DND-41 (cell line): ENCODE data around the gene TECRL.

Experiments
- ATAC-seq: fragments of 200-7000 bp; cut with Tn5 transposase; 3 replicates; pipeline ENCODE4 v1.9.1; 2021; ENCODE audit warnings: low read depth; ENCODE audit not compliant: insufficient read depth
- DNase-seq: peaks from one replicate; pipeline ENCODE4 v3.0.0-alpha.2; 2020
- H2AFZ ChIP-seq: 2 replicates; pipeline ENCODE4 v1.6.0; 2012; ENCODE audit warnings: low read depth, low read length
- H3K27ac ChIP-seq: 2 replicates; pipeline ENCODE4 v1.5.1; 2012; ENCODE audit warnings: low read length, inconsistent platforms
- H3K27me3 ChIP-seq: fragments of 200-600 bp; sonication (generic); 2 replicates; pipeline ENCODE4 v1.6.0; 2012; ENCODE audit warnings: low read length, mild to moderate bottlenecking, inconsistent platforms; ENCODE audit not compliant: insufficient read depth, poor library complexity
- H3K36me3 ChIP-seq: 2 replicates; pipeline ENCODE4 v1.5.1; 2012; ENCODE audit warnings: low read length, inconsistent platforms; ENCODE audit not compliant: insufficient read depth
- H3K4me1 ChIP-seq: 2 replicates; pipeline ENCODE4 v1.5.1; 2012; ENCODE audit warnings: mild to moderate bottlenecking, low read length; ENCODE audit not compliant: insufficient read depth
- H3K4me2 ChIP-seq: 2 replicates; pipeline ENCODE4 v1.6.0; 2012; ENCODE audit warnings: mild to moderate bottlenecking, moderate library complexity, low read length, inconsistent platforms; ENCODE audit not compliant: insufficient read depth
- H3K4me3 ChIP-seq, 2 experiments: fragments of 200-600 bp in 1 of 2; shearing (Covaris generic) in 1 of 2; 2 replicates each; pipeline ENCODE4 v1.5.1; 2012 to 2016; ENCODE audit warnings: inconsistent platforms in 2 of 2, low read length in 2 of 2, mild to moderate bottlenecking in 2 of 2, low read depth in 1 of 2, moderate library complexity in 1 of 2
- H3K79me2 ChIP-seq: 2 replicates; pipeline ENCODE4 v1.6.0; 2012; ENCODE audit warnings: low read length, inconsistent platforms; ENCODE audit not compliant: insufficient read depth
- H3K9ac ChIP-seq: 2 replicates; pipeline ENCODE4 v1.6.0; 2012; ENCODE audit warnings: low read depth, mild to moderate bottlenecking, inconsistent platforms, low read length, moderate library complexity
- H3K9me3 ChIP-seq: 2 replicates; pipeline ENCODE4 v1.5.1; 2012; ENCODE audit warnings: low read length, moderate library complexity, mild to moderate bottlenecking, inconsistent platforms; ENCODE audit not compliant: insufficient read depth, severe bottlenecking
- H4K20me1 ChIP-seq: 2 replicates; pipeline ENCODE4 v1.6.0; 2012; ENCODE audit warnings: low read length; ENCODE audit not compliant: insufficient read depth
- CTCF ChIP-seq: IDR thresholded peaks from 2 replicates; pipeline ENCODE4 v1.5.1; 2012; ENCODE audit warnings: borderline replicate concordance, low read length, moderate library complexity, mild to moderate bottlenecking; ENCODE audit not compliant: poor library complexity, severe bottlenecking; ENCODE audit errors: extremely low read depth
- EZH2 ChIP-seq: IDR thresholded peaks from 3 replicates; pipeline ENCODE4 v1.6.1; 2012; ENCODE audit warnings: borderline replicate concordance, low read depth, mild to moderate bottlenecking, moderate library complexity, low read length, inconsistent platforms; ENCODE audit not compliant: severe bottlenecking

TECRL gene

GRCh38 chr4:64399313-64400109 is 9.7 kb downstream of the TECRL start:
- ATAC-seq, result no peak
- Histone ChIP-seq H3K27ac (no peak overlapping the region), H3K27me3 (no peaks in the 10 kb centered on the region), H3K4me3 (no peak overlapping the region), H3K4me1 (no peaks in the 10 kb centered on the region), H2AFZ (no peak overlapping the region), H3K9ac (no peak overlapping the region), H4K20me1 (no peaks in the 10 kb centered on the region), H3K36me3 (no peaks in the 10 kb centered on the region), H3K79me2 (no peaks in the 10 kb centered on the region), H3K9me3 (no peaks in the 10 kb centered on the region), H3K4me2 (no peak overlapping the region)
- no peak for TF ChIP-seq EZH2
- TF ChIP-seq CTCF, result no peak
- no peak for DNase-seq

DNA sequence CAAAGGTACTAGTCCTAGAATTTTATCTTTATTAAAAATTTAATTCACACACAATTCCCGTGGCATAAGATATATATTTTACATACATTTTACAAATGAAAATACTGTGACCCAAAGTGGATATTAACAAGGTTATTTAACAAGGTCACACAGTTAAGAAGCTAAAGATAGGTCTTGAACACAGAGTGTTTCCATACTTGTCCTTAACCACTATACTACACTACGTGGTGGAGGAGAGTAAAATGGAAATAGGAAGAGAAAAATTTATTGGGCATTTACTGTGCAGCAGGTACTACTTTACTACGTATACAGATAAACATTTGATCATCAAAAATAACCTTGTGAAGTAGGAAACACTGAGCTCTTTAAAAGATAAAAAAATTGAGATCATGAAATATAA is 14.8 kb downstream of the TECRL start:
- no peaks in the 10 kb centered on the region for H3K79me2 ChIP-seq
- H3K27ac ChIP-seq, result no peak overlapping the region
- H4K20me1 ChIP-seq, result no peaks in the 10 kb centered on the region
- no peaks in the 10 kb centered on the region for H3K9me3 ChIP-seq
- no peak for TF ChIP-seq CTCF
- TF ChIP-seq EZH2, result no peak
- H3K4me2 ChIP-seq, result no peak overlapping the region
- no peaks in the 10 kb centered on the region for H3K27me3 ChIP-seq
- DNase-seq, result no peak
- H3K4me3 ChIP-seq, result no peak overlapping the region
- no peak for ATAC-seq
- no peaks in the 10 kb centered on the region for H3K4me1 ChIP-seq
- H3K36me3 ChIP-seq, result no peaks in the 10 kb centered on the region
- no peak overlapping the region for H2AFZ ChIP-seq
- no peak overlapping the region for H3K9ac ChIP-seq

GRCh38 chr4:64388252-64388651 is 21.0 kb downstream of the TECRL start:
- no peaks in the 10 kb centered on the region for H3K4me1 ChIP-seq
- H3K79me2 ChIP-seq, result no peaks in the 10 kb centered on the region
- ATAC-seq, result no peak
- no peaks in the 10 kb centered on the region for H3K9me3 ChIP-seq
- H2AFZ ChIP-seq, result no peak overlapping the region
- H4K20me1 ChIP-seq, result no peaks in the 10 kb centered on the region
- H3K27ac ChIP-seq, result no peak overlapping the region
- H3K9ac ChIP-seq, result no peak overlapping the region
- no peaks in the 10 kb centered on the region for H3K36me3 ChIP-seq
- no peak for TF ChIP-seq EZH2
- TF ChIP-seq CTCF, result no peak
- DNase-seq, result no peak
- H3K27me3 ChIP-seq, result no peaks in the 10 kb centered on the region
- no peak overlapping the region for H3K4me3 ChIP-seq
- H3K4me2 ChIP-seq, result no peak overlapping the region

DNA sequence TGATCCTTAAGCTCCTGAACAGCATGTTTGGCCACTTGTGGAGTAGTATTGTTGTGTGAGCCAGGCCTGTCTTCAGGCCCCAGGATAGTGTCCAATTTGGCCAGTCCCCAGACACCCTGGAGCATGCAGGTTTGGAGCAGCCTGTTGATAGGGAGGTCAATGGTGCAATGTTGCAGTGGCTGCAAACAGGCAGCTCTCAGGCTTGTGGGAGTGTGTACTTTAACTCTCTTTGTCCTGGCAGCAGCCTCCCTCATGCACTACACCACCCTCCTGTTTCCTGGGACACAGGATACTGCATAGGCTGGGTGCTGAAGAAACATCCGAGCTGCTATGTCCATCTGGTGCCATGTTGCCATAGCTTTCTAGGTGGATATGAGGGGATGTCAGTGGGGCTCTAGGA is 24.0 kb downstream of the TECRL start:
- no peaks in the 10 kb centered on the region for H3K79me2 ChIP-seq
- no peak for DNase-seq
- H3K4me1 ChIP-seq, result no peaks in the 10 kb centered on the region
- H3K4me2 ChIP-seq, result no peak overlapping the region
- H2AFZ ChIP-seq, result no peak overlapping the region
- no peaks in the 10 kb centered on the region for H4K20me1 ChIP-seq
- no peaks in the 10 kb centered on the region for H3K36me3 ChIP-seq
- TF ChIP-seq EZH2 (no peak), CTCF (no peak)
- no peaks in the 10 kb centered on the region for H3K27me3 ChIP-seq
- H3K27ac ChIP-seq, result no peak overlapping the region
- ATAC-seq, result no peak
- H3K9ac ChIP-seq, result no peak overlapping the region
- H3K9me3 ChIP-seq, result no peaks in the 10 kb centered on the region
- H3K4me3 ChIP-seq, result no peak overlapping the region
